Calu3 (cell line): ENCODE data around the gene ZNF774. TPM values are rescaled to one million over a fixed set of nuclear protein-coding genes. Genes with fewer than 3 reads are reported as not detected.
A peak's percentile ranks its signal among the peaks of the same experiment; 100 is the strongest.

Experiments
- BruUV-seq: library from RNA; stranded (reverse); fragments of 400-500 nt; replicated peaks from 2 replicates; lab custom pipeline; 2021; lab: Mats Ljungman, UMichigan
- CTCF ChIA-PET: fragments of 300-600 bp; sonication (Branson Sonifier 250); formaldehyde crosslinking; loops from one replicate; lab custom pipeline; 2022; ENCODE audit warnings: antibody characterized with exemption; lab: Charles Lee
- DNase-seq: peaks from one replicate; pipeline ENCODE4 v3.0.0; 2022
- H3K27ac Mint-ChIP-seq: one replicate; pipeline ENCODE4 v1.8.0; 2022; ENCODE audit warnings: mixed read lengths; ENCODE audit not compliant: unreplicated experiment
- H3K27me3 Mint-ChIP-seq: one replicate; pipeline ENCODE4 v1.8.0; 2022; ENCODE audit warnings: mixed read lengths; ENCODE audit not compliant: unreplicated experiment
- H3K36me3 Mint-ChIP-seq: one replicate; pipeline ENCODE4 v1.8.0; 2022; ENCODE audit warnings: mild to moderate bottlenecking, moderate library complexity, mixed read lengths; ENCODE audit not compliant: insufficient read depth, unreplicated experiment
- H3K4me1 Mint-ChIP-seq: one replicate; pipeline ENCODE4 v1.8.0; 2022; ENCODE audit warnings: mild to moderate bottlenecking, low read depth, mixed read lengths; ENCODE audit not compliant: unreplicated experiment
- H3K4me3 Mint-ChIP-seq: one replicate; pipeline ENCODE4 v1.8.0; 2022; ENCODE audit warnings: mild to moderate bottlenecking, low read depth, moderate library complexity, mixed read lengths; ENCODE audit not compliant: unreplicated experiment
- H3K9me3 Mint-ChIP-seq: one replicate; pipeline ENCODE4 v1.8.0; 2022; ENCODE audit warnings: low read depth, mixed read lengths; ENCODE audit not compliant: unreplicated experiment
- CTCF ChIP-seq: fragments of 200-600 bp; IDR thresholded peaks from one replicate; pipeline ENCODE4 v1.8.0; 2022; ENCODE audit warnings: antibody characterized with exemption; ENCODE audit not compliant: unreplicated experiment
- intact Hi-C: fragments of 100-400 bp; cut with micrococcal nuclease; formaldehyde crosslinking; loops from one replicate; pipeline ENCODE4 v1.10.0; 2022; ENCODE audit not compliant: unreplicated experiment
- total RNA-seq: library from RNA; stranded (reverse); gene quantifications from 2 replicates; pipeline ENCODE4 v1.2.3, GENCODE V29; 2022

Gene ZNF774
- total RNA-seq, 1 experiment from 2014 or later = 6.2 TPM

GRCh38 chr15:90387534-90388461, 35.7 kb downstream of the ZNF774 start, which contains the start of gene IQGAP1:
Gene IQGAP1, plus strand, starts transcription at chr15:90388242. Its CDS starts 100 bp downstream, at chr15:90388342.
- H3K4me3 Mint-ChIP-seq = peak within 1 kb of the TSS; percentile 74
- intact Hi-C loops = no loop called here
- TF ChIP-seq CTCF = no peak
- no peaks in the 10 kb centered on the region for H3K9me3 Mint-ChIP-seq
- peak; percentile 99 for DNase-seq
- H3K4me1 Mint-ChIP-seq = peaks cover 38% of the 10 kb centered on the region
- H3K27ac Mint-ChIP-seq = peak within 1 kb of the TSS; percentile 75
- peaks cover 55% of the 10 kb centered on the region for H3K36me3 Mint-ChIP-seq
- BruUV-seq = no TSS peak
- CTCF ChIA-PET = interaction anchor here (0.6 to 2.4 kb wide), 16 partner anchors 9 to 655 kb away, joined by 3 to 27 read pairs (median 5); no protein-coding TSS in a partner anchor
- no peaks in the 10 kb centered on the region for H3K27me3 Mint-ChIP-seq

DNA sequence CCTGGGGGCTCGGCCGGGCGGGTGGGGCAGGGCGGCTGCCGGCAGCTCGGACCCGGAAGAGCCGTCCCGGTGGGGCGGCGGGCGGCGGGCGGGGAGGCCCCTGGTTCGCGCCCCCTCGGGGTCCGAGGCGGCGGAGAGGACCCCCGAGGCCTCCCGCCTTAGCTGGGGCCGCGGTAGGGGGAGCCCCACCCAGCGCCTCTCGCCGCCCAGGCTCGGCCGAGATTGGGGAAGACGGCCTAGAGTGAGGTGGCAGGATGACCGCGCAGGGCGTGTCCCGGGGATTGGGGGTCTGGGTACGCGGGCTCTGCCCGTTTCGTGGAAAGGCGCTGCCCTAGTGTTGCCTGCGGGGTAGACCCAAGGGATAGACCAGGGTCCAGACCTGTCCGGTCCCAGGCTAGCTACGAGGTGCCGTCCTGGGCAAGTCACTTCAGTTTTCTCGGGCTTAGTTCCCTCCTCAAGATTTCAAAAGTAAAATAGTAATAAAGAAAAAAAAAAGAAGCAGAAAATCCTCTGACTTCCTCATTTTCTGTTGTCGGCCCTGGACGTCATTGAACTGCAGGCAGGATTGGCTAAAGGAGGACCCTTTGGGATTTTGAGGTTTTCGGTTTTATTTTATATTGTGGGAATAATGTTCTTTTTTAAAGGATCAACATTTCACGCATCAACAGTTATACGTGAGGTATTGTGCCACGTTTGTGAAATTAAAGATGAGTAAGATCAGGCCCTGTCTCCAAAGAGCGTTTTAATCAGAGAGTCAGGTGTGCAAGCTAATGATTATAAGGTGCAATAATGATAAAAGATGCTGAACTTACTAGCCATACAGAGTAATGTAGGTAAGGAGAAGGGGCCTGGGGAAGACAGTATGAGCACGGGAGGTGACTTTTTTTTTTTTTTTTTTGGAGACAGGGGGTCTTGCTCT, 36.6 kb downstream of the ZNF774 start:
- CTCF ChIA-PET = interaction anchor here (0.6 to 2.4 kb wide), 15 partner anchors 8 to 1555 kb away, joined by 3 to 27 read pairs (median 5); no protein-coding TSS in a partner anchor
- Mint-ChIP-seq H3K27ac (peak overlapping the region; percentile 75), H3K4me3 (peak overlapping the region; percentile 74), H3K36me3 (peaks cover 62% of the 10 kb centered on the region), H3K27me3 (no peaks in the 10 kb centered on the region), H3K4me1 (peaks cover 44% of the 10 kb centered on the region), H3K9me3 (no peaks in the 10 kb centered on the region)
- DNase-seq = peak; percentile 68
- no peak for TF ChIP-seq CTCF
- TSS peak; percentile 48 for BruUV-seq
- intact Hi-C loops = no loop called here

- H3K36me3 Mint-ChIP-seq = peaks cover 70% of the 10 kb centered on the region
- H3K27ac Mint-ChIP-seq = peak overlapping the region; percentile 75
- CTCF ChIA-PET = interaction anchor here (0.6 to 2.4 kb wide), 5 partner anchors 11 to 1654 kb away, joined by 3 to 27 read pairs (median 4); no protein-coding TSS in a partner anchor
- no peaks in the 10 kb centered on the region for H3K27me3 Mint-ChIP-seq
- H3K9me3 Mint-ChIP-seq = no peaks in the 10 kb centered on the region
- H3K4me1 Mint-ChIP-seq = peaks cover 50% of the 10 kb centered on the region
- intact Hi-C loops = no loop called here
- no peak for TF ChIP-seq CTCF
- peak overlapping the region; percentile 74 for H3K4me3 Mint-ChIP-seq
- BruUV-seq = no TSS peak
- DNase-seq = no peak
Measured at GRCh38 chr15:90389513-90389912, 37.4 kb downstream of the ZNF774 start.

- peaks cover 68% of the 10 kb centered on the region for H3K36me3 Mint-ChIP-seq
- CTCF ChIA-PET = no interaction called here
- BruUV-seq = no TSS peak
- no peaks in the 10 kb centered on the region for H3K27me3 Mint-ChIP-seq
- no peaks in the 10 kb centered on the region for H3K9me3 Mint-ChIP-seq
- H3K4me1 Mint-ChIP-seq = peaks cover 69% of the 10 kb centered on the region
- no peak overlapping the region for H3K4me3 Mint-ChIP-seq
- intact Hi-C loops = no loop called here
- no peak for TF ChIP-seq CTCF
- H3K27ac Mint-ChIP-seq = peak overlapping the region; percentile 59
- DNase-seq = no peak
Measured at GRCh38 chr15:90393040-90393439, 41.0 kb downstream of the ZNF774 start.
